HepG2 (cell line): ENCODE measurements around the gene CKAP5. TPM values are rescaled to one million over a fixed set of nuclear protein-coding genes. Genes with fewer than 3 reads are reported as not detected.
A peak's percentile ranks its signal among the peaks of the same experiment; 100 is the strongest.

Source experiments
- DMTF1 ChIP-seq: sonication (generic); formaldehyde crosslinking; IDR thresholded peaks from 2 replicates; pipeline ENCODE4 v1.4.0; 2020; ENCODE audit warnings: mild to moderate bottlenecking, missing genetic modification reagents
- ESRRA ChIP-seq: sonication (generic); formaldehyde crosslinking; IDR thresholded peaks from 2 replicates; pipeline ENCODE4 v1.5.1; 2020; ENCODE audit warnings: mild to moderate bottlenecking, low read depth, missing genetic modification reagents
- FOSL2 ChIP-seq: sonication (generic); formaldehyde crosslinking; IDR thresholded peaks from 2 replicates; pipeline ENCODE4 v1.4.0; 2020; ENCODE audit warnings: missing genetic modification reagents
- FOXK1 ChIP-seq: sonication (generic); formaldehyde crosslinking; IDR thresholded peaks from 2 replicates; pipeline ENCODE4 v1.4.0; 2020; ENCODE audit warnings: low read depth, missing genetic modification reagents, borderline replicate concordance
- HOXA3 ChIP-seq: sonication (generic); formaldehyde crosslinking; IDR thresholded peaks from 2 replicates; pipeline ENCODE4 v1.5.0; 2020; ENCODE audit warnings: missing genetic modification reagents
- NKX3-1 ChIP-seq: sonication (generic); formaldehyde crosslinking; IDR thresholded peaks from 2 replicates; pipeline ENCODE4 v1.5.0; 2020; ENCODE audit warnings: missing genetic modification reagents
- NR2F1 ChIP-seq, 2 experiments: fragments of 450-650 bp in 1 of 2; formaldehyde crosslinking in 1 of 2; IDR thresholded peaks; 2 replicates each; pipeline versions ENCODE4 v1.5.0 to v1.6.1; 2016 to 2020; ENCODE audit warnings: mild to moderate bottlenecking in 1 of 2, missing compliant biosample characterization in 1 of 2, missing genetic modification reagents in 1 of 2, moderate library complexity in 1 of 2
- PAXIP1 ChIP-seq: sonication (generic); formaldehyde crosslinking; conservative IDR thresholded peaks from 2 replicates; pipeline ENCODE4 v1.4.0; 2020; ENCODE audit warnings: mild to moderate bottlenecking, missing genetic modification reagents, moderate library complexity
- RFXAP ChIP-seq: sonication (generic); formaldehyde crosslinking; IDR thresholded peaks from 2 replicates; pipeline ENCODE4 v1.4.0; 2020; ENCODE audit warnings: missing genetic modification reagents, borderline replicate concordance
- SP5 ChIP-seq: IDR thresholded peaks from 2 replicates; pipeline ENCODE4 v1.6.1; 2016; ENCODE audit warnings: low read depth, borderline replicate concordance
- TEAD2 ChIP-seq: sonication (generic); formaldehyde crosslinking; IDR thresholded peaks from 2 replicates; pipeline ENCODE4 v1.9.0; 2021; ENCODE audit warnings: missing genetic modification reagents
- THAP11 ChIP-seq: IDR thresholded peaks from 2 replicates; pipeline ENCODE4 v1.6.1; 2016; ENCODE audit warnings: missing biosample characterization, missing genetic modification reagents
- ZBTB42 ChIP-seq: sonication (generic); formaldehyde crosslinking; IDR thresholded peaks from 2 replicates; pipeline ENCODE4 v1.5.0; 2020; ENCODE audit warnings: mild to moderate bottlenecking, missing genetic modification reagents
- ZBTB44 ChIP-seq: sonication (generic); formaldehyde crosslinking; IDR thresholded peaks from 2 replicates; pipeline ENCODE4 v1.4.0; 2020; ENCODE audit warnings: missing genetic modification reagents
- ZNF841 ChIP-seq: sonication (generic); formaldehyde crosslinking; IDR thresholded peaks from 2 replicates; pipeline ENCODE4 v1.8.1; 2023; ENCODE audit warnings: missing genetic modification reagents, borderline replicate concordance
- polyA plus RNA-seq, 8 experiments: library from polyadenylated mRNA; depleted of rRNA in 3 of 8; stranded (reverse) in 7 of 8; unstranded in 1 of 8; fragments of >200 nt; fragmentation: Illumina TruSeq in 4 of 8; extraction: Trizol in 4 of 8; gene quantifications; 2 replicates each; pipeline versions ENCODE4 v1.2.1 to v1.2.3, GENCODE V29; 2011 to 2016; ENCODE audit warnings: low read depth in 4 of 8, missing spikeins in 1 of 8, mixed read lengths in 1 of 8; ENCODE audit not compliant: insufficient read depth in 1 of 8
- total RNA-seq, 5 experiments: library from RNA; depleted of rRNA; stranded (reverse); fragments of >200 nt; fragmentation: Illumina TruSeq; extraction: Trizol; gene quantifications; 2 replicates each; pipeline ENCODE4 v1.2.3, GENCODE V29; 2016; ENCODE audit warnings: low read depth in 1 of 5

Gene CKAP5
- total and polyA plus RNA-seq, 2 of the 13 experiments (the other 11 are each of a cell fraction or from before 2014, with no cell fraction given), result 79.2 to 103 TPM

- TF ChIP-seq HOXA3, result peak; percentile 84; the same call in 1 of the 2 replicates
- peak; percentile 100 for TF ChIP-seq PAXIP1 (CRISPR knock-in tag)
- peak; percentile 70; the same call in 1 of the 2 replicates for TF ChIP-seq ESRRA
- TF ChIP-seq FOXK1, result peak; percentile 63; the same call in 1 of the 2 replicates
- TF ChIP-seq THAP11 (CRISPR knock-in tag), result peak; percentile 81
- TF ChIP-seq ZBTB42 (CRISPR knock-in tag), result 0 out of 2 replicates have a peak, but pooled peaks have one; percentile 21
- peak; percentile 75 for TF ChIP-seq RFXAP
- no peak for TF ChIP-seq TEAD2
- no peak for TF ChIP-seq ZNF841 (CRISPR knock-in tag)
- peak; percentile 77 for TF ChIP-seq FOSL2 (CRISPR knock-in tag)
- TF ChIP-seq NKX3-1, result peak; percentile 41; the same call in 1 of the 2 replicates
- TF ChIP-seq NR2F1 (CRISPR knock-in tag; IDR thresholded peaks at IDR 0.05), result peak; percentile 80
- TF ChIP-seq ZBTB44, result 0 out of 2 replicates have a peak, but pooled peaks have one; percentile 76
- TF ChIP-seq SP5 (CRISPR knock-in tag), result peak; percentile 98
- no peak for TF ChIP-seq DMTF1 (CRISPR knock-in tag)
These were observed 127.7 kb downstream of the CKAP5 start (continued) for GRCh38 chr11:46718155-46719019.
